Osteocyte (in vitro differentiated cells): ENCODE measurements around the gene MPPED1. TPM values are rescaled to one million over a fixed set of nuclear protein-coding genes. Genes with fewer than 3 reads are reported as not detected.

Experiments used
- DNase-seq: peaks from one replicate; pipeline ENCODE4 v3.0.0; 2021; ENCODE audit warnings: mixed read lengths; ENCODE audit not compliant: unreplicated experiment; ENCODE audit errors: extremely low spot score
- H3K27ac Mint-ChIP-seq: one replicate; pipeline ENCODE4 v1.8.0; 2021; ENCODE audit warnings: mild to moderate bottlenecking, mixed read lengths; ENCODE audit not compliant: unreplicated experiment
- H3K27me3 Mint-ChIP-seq: one replicate; pipeline ENCODE4 v1.8.0; 2021; ENCODE audit warnings: mixed read lengths; ENCODE audit not compliant: unreplicated experiment
- H3K36me3 Mint-ChIP-seq: one replicate; pipeline ENCODE4 v1.8.0; 2021; ENCODE audit warnings: mixed read lengths; ENCODE audit not compliant: unreplicated experiment
- H3K4me1 Mint-ChIP-seq: one replicate; pipeline ENCODE4 v1.8.0; 2021; ENCODE audit warnings: mixed read lengths; ENCODE audit not compliant: unreplicated experiment
- H3K4me3 Mint-ChIP-seq: one replicate; pipeline ENCODE4 v1.8.0; 2021; ENCODE audit warnings: mild to moderate bottlenecking, moderate library complexity, mixed read lengths; ENCODE audit not compliant: unreplicated experiment
- H3K9me3 Mint-ChIP-seq: one replicate; pipeline ENCODE4 v1.8.0; 2021; ENCODE audit warnings: mixed read lengths; ENCODE audit not compliant: unreplicated experiment
- total RNA-seq: library from RNA; stranded (reverse); gene quantifications from 2 replicates; pipeline ENCODE4 v1.2.1, GENCODE V29; 2021
- TF ChIP-seq, protein P1 (sequence below): fragments of 200-600 bp; sonication (generic); IDR thresholded peaks from 2 replicates; pipeline ENCODE4 v1.5.0; 2021; ENCODE audit warnings: antibody characterized with exemption, mild to moderate bottlenecking, moderate library complexity

Gene MPPED1
- total RNA-seq, 1 donor from 2014 or later: not detected

DNA sequence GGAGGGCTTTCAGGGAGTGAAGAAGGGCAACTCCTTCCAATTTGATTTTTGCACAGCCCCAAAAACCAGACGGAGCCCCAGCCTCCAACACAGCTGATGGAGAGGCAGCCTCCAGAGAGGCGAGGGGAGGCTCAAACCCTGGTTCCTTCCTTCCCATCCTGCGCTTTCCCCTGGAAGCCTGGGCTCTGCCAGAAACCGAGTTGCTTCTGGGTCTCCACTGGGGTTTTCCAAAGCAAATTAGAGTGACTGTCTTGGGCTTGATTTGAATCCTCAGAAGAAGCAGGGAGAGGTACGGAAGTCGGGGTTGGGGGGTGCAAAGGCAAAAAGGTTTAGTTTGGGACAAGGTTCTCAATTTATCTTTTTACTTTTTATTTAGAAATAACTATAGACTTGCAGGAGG lies 129.2 kb downstream of the MPPED1 start:
- H3K4me1 Mint-ChIP-seq: no peaks in the 10 kb centered on the region
- peak; percentile 51 for DNase-seq
- H3K9me3 Mint-ChIP-seq: no peaks in the 10 kb centered on the region
- TF ChIP-seq, protein P1, sequence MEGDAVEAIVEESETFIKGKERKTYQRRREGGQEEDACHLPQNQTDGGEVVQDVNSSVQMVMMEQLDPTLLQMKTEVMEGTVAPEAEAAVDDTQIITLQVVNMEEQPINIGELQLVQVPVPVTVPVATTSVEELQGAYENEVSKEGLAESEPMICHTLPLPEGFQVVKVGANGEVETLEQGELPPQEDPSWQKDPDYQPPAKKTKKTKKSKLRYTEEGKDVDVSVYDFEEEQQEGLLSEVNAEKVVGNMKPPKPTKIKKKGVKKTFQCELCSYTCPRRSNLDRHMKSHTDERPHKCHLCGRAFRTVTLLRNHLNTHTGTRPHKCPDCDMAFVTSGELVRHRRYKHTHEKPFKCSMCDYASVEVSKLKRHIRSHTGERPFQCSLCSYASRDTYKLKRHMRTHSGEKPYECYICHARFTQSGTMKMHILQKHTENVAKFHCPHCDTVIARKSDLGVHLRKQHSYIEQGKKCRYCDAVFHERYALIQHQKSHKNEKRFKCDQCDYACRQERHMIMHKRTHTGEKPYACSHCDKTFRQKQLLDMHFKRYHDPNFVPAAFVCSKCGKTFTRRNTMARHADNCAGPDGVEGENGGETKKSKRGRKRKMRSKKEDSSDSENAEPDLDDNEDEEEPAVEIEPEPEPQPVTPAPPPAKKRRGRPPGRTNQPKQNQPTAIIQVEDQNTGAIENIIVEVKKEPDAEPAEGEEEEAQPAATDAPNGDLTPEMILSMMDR: no peak
- H3K27me3 Mint-ChIP-seq: peaks cover 2% of the 10 kb centered on the region
- H3K4me3 Mint-ChIP-seq: no peak overlapping the region
- H3K36me3 Mint-ChIP-seq: no peaks in the 10 kb centered on the region
- no peak overlapping the region for H3K27ac Mint-ChIP-seq

GRCh38 chr22:43541462-43542407 lies 129.9 kb downstream of the MPPED1 start:
- peaks cover 2% of the 10 kb centered on the region for H3K27me3 Mint-ChIP-seq
- peak; percentile 79 for DNase-seq
- H3K4me3 Mint-ChIP-seq: no peak overlapping the region
- TF ChIP-seq, protein P1: no peak
- H3K9me3 Mint-ChIP-seq: no peaks in the 10 kb centered on the region
- H3K36me3 Mint-ChIP-seq: no peaks in the 10 kb centered on the region
- no peaks in the 10 kb centered on the region for H3K4me1 Mint-ChIP-seq
- H3K27ac Mint-ChIP-seq: no peak overlapping the region

DNA sequence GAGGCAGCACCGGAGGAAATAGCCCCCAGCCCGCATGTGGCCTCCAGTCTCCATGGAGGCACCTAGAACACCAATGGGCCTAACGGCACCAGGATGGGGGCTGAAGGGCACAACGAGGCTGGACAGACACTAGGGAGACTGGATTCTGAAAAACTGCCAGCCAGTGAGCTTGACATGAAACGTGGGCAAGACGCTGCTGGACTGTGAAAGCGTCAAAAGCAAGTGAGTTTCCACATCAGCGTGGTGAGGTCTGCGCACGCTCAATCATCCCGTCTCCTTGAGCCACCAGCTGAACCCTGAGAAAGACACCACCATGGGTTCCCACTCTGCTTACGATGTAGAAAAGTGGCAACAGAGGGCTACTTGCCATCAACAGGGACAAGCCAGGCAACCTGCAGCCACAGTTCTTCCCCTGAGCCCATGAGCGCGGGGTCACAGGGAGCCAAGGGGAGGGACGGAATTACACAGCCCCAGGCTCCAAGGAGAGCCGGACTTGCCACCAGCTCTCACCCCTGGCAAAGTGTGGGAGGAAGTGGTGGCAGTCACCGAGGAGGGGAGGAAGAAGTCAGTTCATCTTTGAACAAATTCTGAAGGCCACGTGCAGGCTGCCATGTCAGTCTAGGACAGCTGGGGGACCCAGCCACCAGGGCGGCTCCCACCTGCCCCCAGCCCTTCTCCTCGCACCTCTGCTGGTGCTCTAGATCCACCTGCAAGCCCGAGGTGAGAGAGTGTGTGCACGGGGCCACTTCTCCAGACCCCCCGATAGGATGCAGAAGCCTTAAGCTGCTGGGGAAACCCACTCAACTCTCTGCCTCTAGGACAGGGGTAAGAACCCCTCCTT lies 131.1 kb downstream of the MPPED1 start:
- Mint-ChIP-seq H3K4me3 (no peak overlapping the region), H3K9me3 (no peaks in the 10 kb centered on the region), H3K27ac (no peak overlapping the region), H3K27me3 (peaks cover 2% of the 10 kb centered on the region), H3K4me1 (no peaks in the 10 kb centered on the region), H3K36me3 (no peaks in the 10 kb centered on the region)
- peak; percentile 67 for DNase-seq
- TF ChIP-seq, protein P1: no peak

GRCh38 chr22:43543522-43544288 lies 131.9 kb downstream of the MPPED1 start:
- H3K4me3 Mint-ChIP-seq: no peak overlapping the region
- no peaks in the 10 kb centered on the region for H3K4me1 Mint-ChIP-seq
- H3K36me3 Mint-ChIP-seq: no peaks in the 10 kb centered on the region
- no peak overlapping the region for H3K27ac Mint-ChIP-seq
- no peaks in the 10 kb centered on the region for H3K9me3 Mint-ChIP-seq
- peak; percentile 77 for DNase-seq
- TF ChIP-seq, protein P1: no peak
- H3K27me3 Mint-ChIP-seq: no peaks in the 10 kb centered on the region
